ENCODE measurements around the gene ATP6V0A4. TPM values are rescaled to one million over a fixed set of nuclear protein-coding genes. Genes with fewer than 3 reads are reported as not detected.

The ATP6V0A4 gene
- total RNA-seq, 1 donor from 2014 or later, result 0.82 TPM

DNA sequence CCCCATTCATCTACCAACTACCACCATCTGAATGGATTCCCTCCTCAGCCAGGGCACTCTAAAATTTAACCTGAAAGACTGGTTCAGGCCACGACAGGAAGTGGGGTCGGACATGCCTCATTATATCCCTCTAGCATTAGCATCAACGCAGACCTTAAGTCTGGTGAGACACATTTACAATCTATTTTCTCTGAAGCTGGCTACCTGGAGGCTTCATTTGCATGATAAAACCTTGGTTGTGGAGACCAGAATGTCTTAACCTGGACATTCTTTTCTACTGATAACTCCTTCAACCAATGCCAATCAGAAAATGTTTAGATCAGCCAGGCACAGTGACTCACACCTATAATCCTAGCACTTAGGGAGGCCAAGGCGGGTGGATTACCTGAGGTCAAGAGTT, 139.1 kb downstream of the ATP6V0A4 start:
- DNase-seq, result no peak

DNA sequence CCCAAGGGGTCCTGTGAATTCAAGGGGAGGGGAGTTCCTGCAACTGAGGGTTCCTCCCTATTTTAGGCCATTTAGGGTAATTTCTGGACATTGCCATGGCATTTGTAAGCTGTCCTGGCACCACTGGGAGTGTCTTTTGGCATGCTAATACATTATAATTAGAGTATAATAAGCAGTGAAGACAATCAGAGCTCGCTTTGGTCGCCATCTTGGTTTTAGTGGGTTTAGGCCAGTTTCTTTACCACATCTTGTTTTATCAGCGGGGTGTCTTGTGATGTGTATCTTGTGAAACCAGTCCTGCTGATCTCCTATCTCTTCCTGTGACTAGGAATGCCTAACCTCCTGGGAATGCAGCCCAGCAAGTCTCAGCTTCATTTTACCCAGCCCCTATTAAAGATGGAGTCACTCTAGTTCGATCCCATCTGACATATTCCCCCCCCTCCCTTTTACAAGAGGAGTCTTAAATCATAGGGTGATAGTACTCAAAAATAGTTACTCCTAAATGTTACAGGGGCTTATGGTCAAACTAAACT, 140.1 kb downstream of the ATP6V0A4 start:
- no peak for DNase-seq

GRCh38 chr7:138656952-138657351, 141.0 kb downstream of the ATP6V0A4 start:
- DNase-seq, result no peak

Other genes starting within 250 kb of the ATP6V0A4 start
- gene SVOPL, start 96.8 kb downstream of the ATP6V0A4 start, total RNA-seq, result 0.72 TPM
- gene TMEM213, start 202 bp downstream of the ATP6V0A4 start, total RNA-seq, result 0.51 TPM
- 5.8 TPM for gene KIAA1549, start 183.2 kb upstream of the ATP6V0A4 start, total RNA-seq
- 40.6 TPM for gene ZC3HAV1L, start 237.8 kb upstream of the ATP6V0A4 start, total RNA-seq